ENCODE data around the gene DNAH17. TPM values are rescaled to one million over a fixed set of nuclear protein-coding genes. Genes with fewer than 3 reads are reported as not detected.

DNAH17 gene
- total RNA-seq, 1 donor from 2014 or later, result not detected

DNA sequence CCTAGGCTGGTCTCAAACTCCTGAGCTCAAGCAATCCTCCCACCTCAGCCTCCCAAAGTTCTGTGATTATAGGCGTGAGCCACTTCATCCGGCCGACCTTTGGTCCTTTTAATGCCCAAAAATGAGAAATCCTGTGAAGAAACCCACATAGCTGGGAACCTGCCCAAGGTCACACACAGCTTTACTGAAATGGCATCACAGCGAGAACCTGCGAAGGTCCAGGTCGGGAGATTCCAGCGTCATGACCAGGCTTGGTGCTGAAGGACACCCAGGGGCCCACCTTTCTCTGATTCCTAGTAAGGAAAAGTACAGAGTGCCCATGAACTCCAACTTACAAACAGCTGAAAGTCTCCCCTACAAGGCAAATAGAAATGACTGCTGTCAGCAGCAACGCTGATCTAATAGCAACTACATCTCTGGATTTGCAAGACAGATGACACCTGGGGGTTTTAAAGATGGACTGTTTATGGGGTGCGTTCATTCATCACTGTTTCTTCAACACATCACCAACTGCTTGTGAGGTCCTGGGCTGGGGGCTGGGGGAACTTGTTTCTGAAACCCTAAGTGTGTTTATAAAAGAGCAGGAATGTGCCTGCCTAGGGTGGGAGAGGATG is 24.5 kb upstream of the DNAH17 start:
- no peak overlapping the region for H3K27ac ChIP-seq
- no peaks in the 10 kb centered on the region for H3K36me3 ChIP-seq
- H3K27me3 ChIP-seq, result no peaks in the 10 kb centered on the region
- H3K4me1 ChIP-seq, result peaks cover 0 to 3% of the 10 kb centered on the region in 2 donors
- intact Hi-C loops (cut with DNase I), result no loop called here
- no peak overlapping the region for H3K4me3 ChIP-seq
- H3K9me3 ChIP-seq, result no peaks in the 10 kb centered on the region
- TF ChIP-seq, protein P1, sequence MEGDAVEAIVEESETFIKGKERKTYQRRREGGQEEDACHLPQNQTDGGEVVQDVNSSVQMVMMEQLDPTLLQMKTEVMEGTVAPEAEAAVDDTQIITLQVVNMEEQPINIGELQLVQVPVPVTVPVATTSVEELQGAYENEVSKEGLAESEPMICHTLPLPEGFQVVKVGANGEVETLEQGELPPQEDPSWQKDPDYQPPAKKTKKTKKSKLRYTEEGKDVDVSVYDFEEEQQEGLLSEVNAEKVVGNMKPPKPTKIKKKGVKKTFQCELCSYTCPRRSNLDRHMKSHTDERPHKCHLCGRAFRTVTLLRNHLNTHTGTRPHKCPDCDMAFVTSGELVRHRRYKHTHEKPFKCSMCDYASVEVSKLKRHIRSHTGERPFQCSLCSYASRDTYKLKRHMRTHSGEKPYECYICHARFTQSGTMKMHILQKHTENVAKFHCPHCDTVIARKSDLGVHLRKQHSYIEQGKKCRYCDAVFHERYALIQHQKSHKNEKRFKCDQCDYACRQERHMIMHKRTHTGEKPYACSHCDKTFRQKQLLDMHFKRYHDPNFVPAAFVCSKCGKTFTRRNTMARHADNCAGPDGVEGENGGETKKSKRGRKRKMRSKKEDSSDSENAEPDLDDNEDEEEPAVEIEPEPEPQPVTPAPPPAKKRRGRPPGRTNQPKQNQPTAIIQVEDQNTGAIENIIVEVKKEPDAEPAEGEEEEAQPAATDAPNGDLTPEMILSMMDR (IDR thresholded peaks at IDR 0.05), result no peak
- no peak for DNase-seq (ENCODE audit: low spot score in 2 of 2)

DNA sequence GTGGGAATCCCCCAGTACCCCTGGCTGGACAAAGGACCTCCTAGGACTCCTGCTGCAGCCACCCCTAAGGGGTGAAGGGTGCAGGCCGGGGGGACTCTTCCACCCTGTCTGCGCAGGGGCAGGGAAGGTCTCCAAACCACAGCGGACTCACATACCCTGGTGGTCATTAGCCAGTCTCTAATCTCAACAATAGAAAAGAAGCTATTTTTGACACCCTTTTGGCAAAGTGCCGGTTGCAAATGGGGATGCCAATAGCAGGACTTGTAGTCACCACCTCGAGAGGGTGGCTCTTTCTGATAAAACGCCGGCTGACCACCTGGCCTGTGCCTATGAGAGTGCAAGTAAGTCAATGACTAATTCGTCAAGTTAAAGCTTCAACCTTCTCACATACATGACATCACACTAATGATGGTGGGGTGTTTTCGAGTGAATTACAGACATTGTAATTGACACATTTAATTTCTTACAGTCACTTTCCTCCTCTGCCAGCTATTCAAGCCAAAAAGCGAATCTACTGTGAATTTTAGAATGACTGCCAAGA is 23.1 kb upstream of the DNAH17 start:
- peaks cover 0 to 3% of the 10 kb centered on the region in 2 donors for H3K4me1 ChIP-seq

GRCh38 chr17:78599419-78599818 is 22.2 kb upstream of the DNAH17 start:
- peaks cover 0 to 3% of the 10 kb centered on the region in 2 donors for H3K4me1 ChIP-seq
- no peak overlapping the region for H3K4me3 ChIP-seq
- intact Hi-C loops (cut with DNase I), result no loop called here
- no peaks in the 10 kb centered on the region for H3K27me3 ChIP-seq
- TF ChIP-seq, protein P1 (IDR thresholded peaks at IDR 0.05), result no peak
- DNase-seq (ENCODE audit: low spot score in 2 of 2), result no peak
- H3K9me3 ChIP-seq, result no peaks in the 10 kb centered on the region
- no peak overlapping the region for H3K27ac ChIP-seq
- H3K36me3 ChIP-seq, result no peaks in the 10 kb centered on the region

More for the DNA sequence above, 23.1 kb upstream of the DNAH17 start:
- Histone ChIP-seq H3K36me3 (no peaks in the 10 kb centered on the region), H3K27me3 (no peaks in the 10 kb centered on the region), H3K9me3 (no peaks in the 10 kb centered on the region), H3K4me3 (no peak overlapping the region), H3K27ac (no peak overlapping the region)
- TF ChIP-seq, protein P1 (IDR thresholded peaks at IDR 0.05), result no peak
- intact Hi-C loops (cut with DNase I), result no loop called here
- no peak for DNase-seq (ENCODE audit: low spot score in 2 of 2)

DNA sequence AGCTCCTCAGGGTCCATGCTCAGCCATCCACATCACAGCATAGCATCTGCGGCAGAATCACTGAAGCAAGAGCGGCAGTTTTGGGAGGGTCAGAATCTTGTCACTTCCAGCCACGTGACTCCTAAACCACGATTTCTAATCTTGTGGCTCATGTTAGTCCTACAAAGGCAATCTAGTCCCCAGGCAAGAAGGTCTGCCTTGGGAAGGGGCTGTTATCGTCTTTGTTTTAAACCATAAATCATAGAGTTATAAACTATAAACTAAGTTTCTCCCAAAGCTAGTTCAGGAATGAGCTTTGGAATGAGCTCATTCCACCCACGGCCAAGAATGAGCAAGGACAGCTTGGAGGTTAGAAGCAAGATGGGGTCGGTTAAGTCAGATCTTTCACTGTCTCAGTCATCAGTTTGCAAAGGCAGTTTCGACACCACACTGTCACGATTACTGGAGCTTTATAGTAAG is 20.8 kb upstream of the DNAH17 start:
- DNase-seq (ENCODE audit: low spot score in 2 of 2), result no peak
- H3K27ac ChIP-seq, result no peak overlapping the region

DNA sequence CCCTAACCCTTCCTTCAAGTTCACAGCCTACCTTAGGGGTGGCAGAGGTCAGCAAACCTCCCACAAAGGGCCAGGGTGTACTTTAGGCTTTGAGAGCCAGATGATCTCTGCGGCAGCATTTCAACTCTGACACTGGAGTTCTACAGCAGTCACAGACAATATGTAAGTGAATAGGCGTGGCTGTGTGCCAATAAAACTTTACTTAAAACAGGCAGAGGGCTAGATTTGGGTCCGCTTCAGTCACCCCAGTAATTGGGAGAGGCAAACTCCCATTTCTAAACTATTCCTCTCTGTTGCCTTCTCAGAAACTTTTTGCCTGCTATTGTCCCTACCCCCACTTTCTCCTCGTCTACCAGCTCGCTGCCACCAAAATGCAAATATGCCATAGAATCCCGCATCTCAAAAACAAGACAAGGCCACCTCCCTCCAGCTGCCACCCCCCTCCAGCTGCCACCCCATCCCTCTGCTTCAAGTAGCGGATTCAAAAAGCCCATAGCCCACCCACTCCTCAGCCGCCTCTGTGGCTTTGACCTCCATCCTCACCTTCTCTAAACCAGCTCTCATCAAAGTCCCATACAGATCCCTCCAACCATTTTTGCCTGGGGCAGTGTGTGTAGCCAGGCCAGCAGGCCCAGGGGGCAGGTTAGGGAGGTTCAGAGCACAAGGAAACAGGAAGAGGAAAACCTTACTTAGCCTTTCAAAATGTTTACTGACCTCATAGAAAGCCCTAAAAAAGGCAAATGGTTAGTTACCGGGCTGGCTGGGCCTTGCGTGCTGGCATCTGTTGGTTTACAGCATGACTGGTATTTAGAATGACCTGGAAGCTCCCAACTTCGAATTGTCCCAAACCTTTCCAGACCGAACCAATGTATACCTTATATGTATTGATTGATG is 19.9 kb upstream of the DNAH17 start:
- intact Hi-C loops (cut with DNase I), result no loop called here
- H3K27ac ChIP-seq, result no peak overlapping the region
- H3K4me1 ChIP-seq, result peaks cover 0 to 3% of the 10 kb centered on the region in 2 donors
- H3K27me3 ChIP-seq, result no peaks in the 10 kb centered on the region
- H3K4me3 ChIP-seq, result no peak overlapping the region
- H3K36me3 ChIP-seq, result no peaks in the 10 kb centered on the region
- DNase-seq (ENCODE audit: low spot score in 2 of 2), result no peak
- TF ChIP-seq, protein P1 (IDR thresholded peaks at IDR 0.05), result no peak
- H3K9me3 ChIP-seq, result no peaks in the 10 kb centered on the region

More for the DNA sequence above, 20.8 kb upstream of the DNAH17 start:
- TF ChIP-seq, protein P1 (IDR thresholded peaks at IDR 0.05), result no peak
- Histone ChIP-seq H3K36me3 (no peaks in the 10 kb centered on the region), H3K4me3 (no peak overlapping the region), H3K27me3 (no peaks in the 10 kb centered on the region), H3K4me1 (peaks cover 0 to 3% of the 10 kb centered on the region in 2 donors), H3K9me3 (no peaks in the 10 kb centered on the region)
- intact Hi-C loops (cut with DNase I), result no loop called here

Measured in ascending aorta (tissue), 2 donors.